NB4 (cell line): ENCODE results near the gene NIBAN1.

Experiments used
- MYC ChIP-seq: IDR thresholded peaks from 2 replicates; pipeline ENCODE4 v1.6.1; 2011; ENCODE audit warnings: low read depth, low read length
- TF ChIP-seq, protein P1 (sequence below): IDR thresholded peaks from one replicate; pipeline ENCODE4 v1.5.1; 2012; ENCODE audit warnings: low read depth, low read length
- TF ChIP-seq, protein P2 (sequence below): IDR thresholded peaks from 2 replicates; pipeline ENCODE4 v1.6.1; 2011; ENCODE audit warnings: low read depth, low read length

DNA sequence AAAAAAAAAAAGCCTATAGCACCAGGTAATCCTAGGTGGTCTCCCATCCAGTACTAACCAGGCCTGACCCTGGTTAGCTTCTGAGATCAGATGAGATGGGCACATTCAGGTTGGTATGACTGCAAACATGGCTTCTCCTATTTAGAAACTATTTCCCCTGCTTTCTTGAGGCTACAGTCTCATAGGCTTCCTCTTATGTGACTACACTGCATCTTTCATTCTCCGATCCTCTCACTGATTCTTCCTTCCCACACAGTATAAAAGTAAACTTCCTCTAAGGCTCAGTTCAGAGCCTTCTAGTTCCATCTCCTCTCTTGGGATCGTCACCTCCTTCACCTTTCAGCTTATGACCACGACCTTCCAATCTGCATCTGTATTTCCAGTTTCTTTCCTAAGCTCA, 40.6 kb upstream of the NIBAN1 start:
- TF ChIP-seq, protein P1, sequence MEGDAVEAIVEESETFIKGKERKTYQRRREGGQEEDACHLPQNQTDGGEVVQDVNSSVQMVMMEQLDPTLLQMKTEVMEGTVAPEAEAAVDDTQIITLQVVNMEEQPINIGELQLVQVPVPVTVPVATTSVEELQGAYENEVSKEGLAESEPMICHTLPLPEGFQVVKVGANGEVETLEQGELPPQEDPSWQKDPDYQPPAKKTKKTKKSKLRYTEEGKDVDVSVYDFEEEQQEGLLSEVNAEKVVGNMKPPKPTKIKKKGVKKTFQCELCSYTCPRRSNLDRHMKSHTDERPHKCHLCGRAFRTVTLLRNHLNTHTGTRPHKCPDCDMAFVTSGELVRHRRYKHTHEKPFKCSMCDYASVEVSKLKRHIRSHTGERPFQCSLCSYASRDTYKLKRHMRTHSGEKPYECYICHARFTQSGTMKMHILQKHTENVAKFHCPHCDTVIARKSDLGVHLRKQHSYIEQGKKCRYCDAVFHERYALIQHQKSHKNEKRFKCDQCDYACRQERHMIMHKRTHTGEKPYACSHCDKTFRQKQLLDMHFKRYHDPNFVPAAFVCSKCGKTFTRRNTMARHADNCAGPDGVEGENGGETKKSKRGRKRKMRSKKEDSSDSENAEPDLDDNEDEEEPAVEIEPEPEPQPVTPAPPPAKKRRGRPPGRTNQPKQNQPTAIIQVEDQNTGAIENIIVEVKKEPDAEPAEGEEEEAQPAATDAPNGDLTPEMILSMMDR, result no peak
- no peak for TF ChIP-seq MYC
- TF ChIP-seq, protein P2, sequence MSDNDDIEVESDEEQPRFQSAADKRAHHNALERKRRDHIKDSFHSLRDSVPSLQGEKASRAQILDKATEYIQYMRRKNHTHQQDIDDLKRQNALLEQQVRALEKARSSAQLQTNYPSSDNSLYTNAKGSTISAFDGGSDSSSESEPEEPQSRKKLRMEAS, result no peak
